GM15510 (cell line): ENCODE measurements around the gene KIF3B.

Experiments used
- POLR2A ChIP-seq: IDR thresholded peaks from 3 replicates; pipeline ENCODE4 v1.6.1; 2011; ENCODE audit warnings: borderline replicate concordance; ENCODE audit not compliant: insufficient read length; ENCODE audit errors: extremely low read depth

KIF3B gene

GRCh38 chr20:32238483-32239425 lies 38.7 kb upstream of the KIF3B start:
- no peak for TF ChIP-seq POLR2A

- no peak for TF ChIP-seq POLR2A
Observed at GRCh38 chr20:32240205-32240604, 37.2 kb upstream of the KIF3B start.

- no peak for TF ChIP-seq POLR2A
Observed at GRCh38 chr20:32241807-32242206, 35.6 kb upstream of the KIF3B start.

GRCh38 chr20:32244150-32244823 lies 33.2 kb upstream of the KIF3B start:
- no peak for TF ChIP-seq POLR2A

- no peak for TF ChIP-seq POLR2A
Observed at GRCh38 chr20:32244959-32245358, 32.5 kb upstream of the KIF3B start.

GRCh38 chr20:32248043-32248442 lies 29.4 kb upstream of the KIF3B start:
- TF ChIP-seq POLR2A = no peak

GRCh38 chr20:32249030-32249738 lies 28.3 kb upstream of the KIF3B start:
- no peak for TF ChIP-seq POLR2A

- TF ChIP-seq POLR2A = no peak
Observed at GRCh38 chr20:32251470-32251869, 26.0 kb upstream of the KIF3B start.

GRCh38 chr20:32252189-32252588 lies 25.3 kb upstream of the KIF3B start:
- TF ChIP-seq POLR2A = no peak

GRCh38 chr20:32261644-32262043 lies 15.8 kb upstream of the KIF3B start:
- TF ChIP-seq POLR2A = no peak

GRCh38 chr20:32263398-32263954 lies 14.0 kb upstream of the KIF3B start:
- TF ChIP-seq POLR2A = no peak

GRCh38 chr20:32271620-32272019 lies 5.8 kb upstream of the KIF3B start:
- TF ChIP-seq POLR2A = no peak

- TF ChIP-seq POLR2A = no peak
Observed at GRCh38 chr20:32274359-32274758, 3.1 kb upstream of the KIF3B start.

- TF ChIP-seq POLR2A = no peak
Observed at GRCh38 chr20:32278199-32278643, 770 bp downstream of the KIF3B start.

GRCh38 chr20:32281711-32282110 lies 4.3 kb downstream of the KIF3B start:
- TF ChIP-seq POLR2A = no peak
